Activated naive CD8-positive, alpha-beta T cell treated with anti-CD3 and anti-CD28 coated beads, Interleukin-2, amount 10 ng/mL, durations not matched to agents 7 days and 5 days (primary cell): ENCODE measurements around the gene CTNND2. TPM values are rescaled to one million over a fixed set of nuclear protein-coding genes. Genes with fewer than 3 reads are reported as not detected.
"Not testable (repeated sequence)": the region's sequence is repeated elsewhere in the genome, so short reads cannot be mapped to it uniquely, and the experiment has no call there.

Source experiments
- ATAC-seq: fragments of 150-1000 bp; cut with Tn5 transposase; one replicate; pipeline ENCODE4 v1.10.0; 2021; ENCODE audit warnings: low read depth, moderate library complexity
- POLR2A ChIA-PET: fragments of 350-600 bp; sonication (Branson Sonifier 250); formaldehyde crosslinking; loops from one replicate; lab custom pipeline; 2021; ENCODE audit warnings: antibody characterized with exemption; lab: Charles Lee
- DNase-seq: peaks from one replicate; pipeline ENCODE4 v3.0.0; 2021
- H3K27ac Mint-ChIP-seq: one replicate; pipeline ENCODE4 v1.8.0; 2022; ENCODE audit warnings: mild to moderate bottlenecking, mixed read lengths
- H3K27me3 Mint-ChIP-seq: one replicate; pipeline ENCODE4 v1.8.0; 2022; ENCODE audit warnings: mild to moderate bottlenecking, moderate library complexity, mixed read lengths
- H3K36me3 Mint-ChIP-seq: one replicate; pipeline ENCODE4 v1.8.0; 2021; ENCODE audit warnings: mild to moderate bottlenecking, mixed read lengths
- H3K4me1 Mint-ChIP-seq: one replicate; pipeline ENCODE4 v1.8.0; 2021; ENCODE audit warnings: mixed read lengths
- H3K4me3 Mint-ChIP-seq: one replicate; pipeline ENCODE4 v1.8.0; 2022; ENCODE audit warnings: mild to moderate bottlenecking, moderate library complexity, mixed read lengths
- H3K9me3 Mint-ChIP-seq: one replicate; pipeline ENCODE4 v1.8.0; 2021; ENCODE audit warnings: mixed read lengths
- total RNA-seq, 2 experiments: library from RNA; stranded (reverse); gene quantifications; one replicate each; pipeline ENCODE4 v1.2.3, GENCODE V29; 2021

Gene CTNND2
- total RNA-seq, 2 experiments from 2014 or later: not detected

DNA sequence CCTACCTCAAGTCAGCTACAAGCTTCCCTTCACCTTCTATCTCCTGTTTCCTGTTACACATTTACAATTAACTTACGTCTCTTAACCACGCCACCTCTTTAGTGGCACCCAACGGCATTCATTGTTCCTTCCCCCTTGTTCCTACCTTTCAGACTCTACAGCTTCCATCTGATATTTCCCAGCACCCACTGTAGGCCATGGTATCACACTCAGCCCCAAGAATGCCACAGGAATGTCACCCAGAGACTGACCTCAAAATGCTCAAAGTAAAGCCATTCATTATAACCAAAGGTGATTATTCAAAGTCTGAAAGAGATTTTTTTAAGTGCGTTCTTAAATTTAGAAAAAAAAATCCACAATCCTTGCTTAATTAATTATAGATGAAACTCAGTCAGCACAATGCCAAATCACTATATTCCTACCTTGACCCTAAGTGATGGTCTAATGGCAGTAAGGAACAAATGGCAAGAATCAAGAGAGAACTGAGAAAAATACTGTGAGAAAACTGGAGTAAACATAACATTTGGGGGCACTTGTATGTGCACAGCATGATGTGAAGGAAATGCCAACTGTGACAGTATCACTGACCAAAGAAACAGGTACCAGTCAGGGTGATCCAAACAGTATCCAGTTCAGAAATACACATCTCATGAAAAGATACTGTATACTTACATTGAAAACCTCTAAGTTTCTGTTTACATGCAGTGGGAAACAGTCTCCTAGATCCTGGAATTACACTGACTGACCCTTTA, 52.1 kb downstream of the CTNND2 start:
- DNase-seq (no peak), ATAC-seq (no peak)
- POLR2A ChIA-PET: no interaction called here
- no peak overlapping the region for H3K4me3 Mint-ChIP-seq
- peaks cover 3% of the 10 kb centered on the region for H3K9me3 Mint-ChIP-seq
- H3K27ac Mint-ChIP-seq: no peak overlapping the region
- no peaks in the 10 kb centered on the region for H3K36me3 Mint-ChIP-seq
- H3K27me3 Mint-ChIP-seq: no peaks in the 10 kb centered on the region
- no peaks in the 10 kb centered on the region for H3K4me1 Mint-ChIP-seq

DNA sequence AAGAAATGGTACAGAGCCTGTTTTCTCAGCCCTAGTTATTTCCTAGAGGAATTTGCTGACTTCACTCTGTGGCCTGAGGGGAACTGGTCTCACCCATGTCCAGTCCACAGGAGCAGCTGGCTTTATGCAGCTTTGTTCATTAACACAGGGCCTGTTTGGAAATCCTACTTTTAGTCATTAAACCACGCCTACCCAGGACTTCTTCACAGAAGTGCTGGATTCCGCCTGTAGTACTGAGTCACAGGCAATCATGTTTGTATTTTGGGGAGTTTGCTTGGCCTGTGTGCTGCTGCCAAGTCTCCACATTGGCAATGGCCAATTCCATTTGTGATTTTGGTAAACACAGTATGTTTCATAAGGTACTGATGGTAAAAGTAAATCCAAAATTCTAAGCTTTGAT, 52.8 kb downstream of the CTNND2 start:
- no peak overlapping the region for H3K4me3 Mint-ChIP-seq
- H3K9me3 Mint-ChIP-seq: peaks cover 3% of the 10 kb centered on the region
- POLR2A ChIA-PET: no interaction called here
- no peak for DNase-seq
- ATAC-seq: no peak
- no peaks in the 10 kb centered on the region for H3K4me1 Mint-ChIP-seq
- H3K36me3 Mint-ChIP-seq: no peaks in the 10 kb centered on the region
- no peak overlapping the region for H3K27ac Mint-ChIP-seq
- no peaks in the 10 kb centered on the region for H3K27me3 Mint-ChIP-seq

DNA sequence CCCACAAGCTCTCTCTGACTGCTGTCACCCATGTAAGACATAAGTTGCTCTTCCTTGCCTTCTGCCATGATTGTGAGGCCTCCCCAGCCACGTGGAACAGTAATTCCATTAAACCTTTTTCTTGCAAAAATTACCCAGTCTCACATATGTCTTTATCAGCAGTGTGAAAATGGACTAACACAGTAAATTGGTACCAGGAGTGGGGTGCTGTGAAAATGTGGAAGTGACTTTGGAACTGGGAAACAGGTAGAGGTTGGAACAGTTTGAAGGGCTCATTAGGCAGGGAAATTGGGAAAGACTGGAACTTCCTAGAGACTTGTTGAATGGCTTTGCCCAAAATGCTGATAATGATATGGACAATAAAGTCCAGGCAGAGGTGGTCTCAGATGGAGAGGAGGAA, 75.7 kb downstream of the CTNND2 start:
- H3K9me3 Mint-ChIP-seq: peaks cover 13% of the 10 kb centered on the region
- H3K27ac Mint-ChIP-seq, H3K4me1 Mint-ChIP-seq, H3K36me3 Mint-ChIP-seq, POLR2A ChIA-PET, H3K4me3 Mint-ChIP-seq, DNase-seq, ATAC-seq, H3K27me3 Mint-ChIP-seq: not testable (repeated sequence)

DNA sequence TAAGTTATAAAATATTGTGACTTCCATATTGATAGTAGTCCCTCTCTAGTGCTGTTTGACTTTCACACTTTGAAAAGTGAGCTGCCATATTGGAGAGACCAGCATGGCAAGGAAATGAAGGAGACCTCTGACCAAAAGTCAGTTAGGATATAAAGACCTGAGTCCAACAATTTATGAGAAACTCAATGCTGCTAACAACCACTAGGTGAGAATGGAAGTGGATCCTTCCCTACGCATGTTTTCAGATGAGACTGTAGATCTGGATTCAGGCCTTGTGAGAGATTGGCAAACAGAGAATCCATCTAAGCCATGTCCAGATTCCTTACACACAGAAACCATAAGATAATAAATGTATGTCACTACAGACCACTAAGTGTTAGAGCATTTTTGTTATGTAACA, 81.6 kb downstream of the CTNND2 start:
- ATAC-seq (no peak), DNase-seq (no peak)
- Mint-ChIP-seq H3K27ac (no peak overlapping the region), H3K36me3 (no peaks in the 10 kb centered on the region), H3K4me3 (no peak overlapping the region), H3K9me3 (peaks cover 2% of the 10 kb centered on the region), H3K4me1 (no peaks in the 10 kb centered on the region), H3K27me3 (no peaks in the 10 kb centered on the region)
- POLR2A ChIA-PET: no interaction called here

DNA sequence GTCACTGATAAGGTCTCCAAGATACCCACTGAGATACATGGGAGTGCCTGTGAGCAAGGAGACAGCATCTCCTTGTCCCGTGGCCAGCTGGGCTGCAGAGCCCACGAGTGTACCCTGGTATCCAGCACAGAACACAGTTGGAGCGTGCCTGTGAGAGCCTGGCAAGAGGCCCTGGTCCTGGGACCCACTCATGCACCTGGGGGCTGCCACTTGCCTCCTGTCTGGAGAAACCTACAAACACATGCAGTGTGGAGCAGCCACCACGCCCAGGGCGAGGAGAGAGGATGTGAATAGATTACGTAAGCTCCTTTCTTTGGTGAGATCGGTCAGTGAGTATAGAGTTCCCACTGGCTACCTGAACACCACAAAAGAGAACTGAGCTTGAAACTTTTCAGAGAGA, 88.3 kb downstream of the CTNND2 start:
- Mint-ChIP-seq H3K27ac (no peak overlapping the region), H3K36me3 (no peaks in the 10 kb centered on the region), H3K27me3 (no peaks in the 10 kb centered on the region), H3K9me3 (no peaks in the 10 kb centered on the region), H3K4me1 (no peaks in the 10 kb centered on the region), H3K4me3 (no peak overlapping the region)
- no peak for DNase-seq
- POLR2A ChIA-PET: no interaction called here
- no peak for ATAC-seq

DNA sequence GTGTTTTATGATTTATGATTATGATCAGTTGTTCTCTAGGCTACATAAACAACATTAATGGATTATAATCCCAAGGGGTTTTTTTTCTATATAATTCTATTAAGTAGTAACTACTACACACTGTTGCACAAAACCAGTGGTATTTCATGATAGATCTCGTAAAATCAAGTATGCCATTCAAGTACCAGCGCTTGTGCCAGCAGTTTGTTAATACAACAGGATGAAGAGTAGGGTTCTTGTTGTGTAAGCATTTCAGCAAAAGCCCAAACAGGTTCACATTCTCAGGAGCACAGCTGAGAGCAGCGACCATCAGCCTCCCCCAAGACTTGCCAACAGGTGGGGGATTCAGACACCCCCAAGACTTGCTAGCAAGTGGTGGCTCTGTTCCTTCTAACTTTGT, 88.8 kb downstream of the CTNND2 start:
- POLR2A ChIA-PET: no interaction called here
- no peak overlapping the region for H3K27ac Mint-ChIP-seq
- ATAC-seq: no peak

DNA sequence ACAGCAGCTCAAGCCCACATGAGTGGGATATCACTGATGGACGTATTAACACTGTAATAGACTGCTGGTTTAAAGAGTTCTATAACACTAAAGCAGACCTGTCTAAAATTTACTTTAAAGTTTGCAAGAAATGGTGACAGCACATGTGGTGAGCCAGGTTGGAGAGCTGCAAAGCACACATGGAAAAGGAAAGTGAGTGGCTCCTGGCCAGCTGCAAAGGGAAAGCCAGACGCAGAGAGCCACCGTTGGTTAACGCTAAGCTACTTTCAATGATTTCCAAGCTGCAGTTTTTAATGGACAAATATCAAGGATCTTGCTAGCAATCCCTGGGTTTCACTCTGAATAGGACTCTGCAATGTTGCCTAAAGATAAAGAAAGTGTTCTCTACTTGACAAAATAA, 89.9 kb downstream of the CTNND2 start:
- no peak for DNase-seq
- Mint-ChIP-seq H3K27me3 (no peaks in the 10 kb centered on the region), H3K36me3 (no peaks in the 10 kb centered on the region), H3K9me3 (no peaks in the 10 kb centered on the region), H3K27ac (no peak overlapping the region), H3K4me3 (no peak overlapping the region), H3K4me1 (no peaks in the 10 kb centered on the region)
- no peak for ATAC-seq
- POLR2A ChIA-PET: no interaction called here

More for the DNA sequence above, 88.8 kb downstream of the CTNND2 start:
- no peaks in the 10 kb centered on the region for H3K4me1 Mint-ChIP-seq
- no peaks in the 10 kb centered on the region for H3K9me3 Mint-ChIP-seq
- DNase-seq: no peak
- H3K36me3 Mint-ChIP-seq: no peaks in the 10 kb centered on the region
- H3K27me3 Mint-ChIP-seq: no peaks in the 10 kb centered on the region
- H3K4me3 Mint-ChIP-seq: no peak overlapping the region

DNA sequence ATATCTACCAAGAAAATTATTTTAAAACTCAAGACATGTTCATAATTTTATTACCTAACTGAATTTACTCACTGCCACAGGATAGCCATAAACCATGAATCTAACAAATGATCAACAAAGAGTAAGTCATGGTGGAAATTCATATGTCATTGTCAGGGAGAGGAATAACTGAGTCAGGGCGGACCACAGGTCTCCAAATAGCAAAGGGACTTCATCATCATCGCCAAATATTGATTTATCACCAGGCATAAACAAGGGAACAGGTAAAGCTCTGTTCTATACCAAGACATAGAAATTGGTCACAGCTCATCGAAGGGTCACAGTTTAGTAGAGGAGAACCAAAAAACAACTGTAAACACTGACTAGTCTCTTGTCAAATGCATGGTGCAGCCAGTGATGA, 94.8 kb downstream of the CTNND2 start:
- no peaks in the 10 kb centered on the region for H3K36me3 Mint-ChIP-seq
- no peak overlapping the region for H3K4me3 Mint-ChIP-seq
- ATAC-seq (no peak), DNase-seq (no peak)
- no peaks in the 10 kb centered on the region for H3K4me1 Mint-ChIP-seq
- POLR2A ChIA-PET: no interaction called here
- H3K27ac Mint-ChIP-seq: no peak overlapping the region
- no peaks in the 10 kb centered on the region for H3K9me3 Mint-ChIP-seq
- H3K27me3 Mint-ChIP-seq: no peaks in the 10 kb centered on the region

DNA sequence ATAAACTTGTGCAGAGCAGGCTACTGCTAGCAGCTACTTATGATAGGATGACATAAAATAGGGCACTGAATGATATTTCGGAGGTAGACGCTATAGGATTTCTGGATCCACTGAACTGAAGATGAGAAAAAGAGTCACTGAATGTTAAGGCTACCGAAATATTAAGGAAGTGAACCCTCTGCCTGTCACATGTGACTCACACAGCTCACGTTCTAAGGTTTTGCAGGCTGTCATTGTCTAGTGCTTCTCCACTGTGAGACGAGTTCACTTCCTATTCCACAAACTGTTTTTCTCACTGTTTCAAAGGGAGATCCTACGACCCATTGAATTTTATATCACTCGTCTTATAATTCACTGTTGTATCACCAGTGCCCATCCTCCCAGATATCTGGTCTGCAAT, 100.8 kb downstream of the CTNND2 start:
- H3K27ac Mint-ChIP-seq: no peak overlapping the region
- H3K9me3 Mint-ChIP-seq: no peaks in the 10 kb centered on the region
- DNase-seq (no peak), ATAC-seq (no peak)
- POLR2A ChIA-PET: no interaction called here
- no peaks in the 10 kb centered on the region for H3K27me3 Mint-ChIP-seq
- H3K4me3 Mint-ChIP-seq: no peak overlapping the region
- no peaks in the 10 kb centered on the region for H3K4me1 Mint-ChIP-seq
- H3K36me3 Mint-ChIP-seq: no peaks in the 10 kb centered on the region

DNA sequence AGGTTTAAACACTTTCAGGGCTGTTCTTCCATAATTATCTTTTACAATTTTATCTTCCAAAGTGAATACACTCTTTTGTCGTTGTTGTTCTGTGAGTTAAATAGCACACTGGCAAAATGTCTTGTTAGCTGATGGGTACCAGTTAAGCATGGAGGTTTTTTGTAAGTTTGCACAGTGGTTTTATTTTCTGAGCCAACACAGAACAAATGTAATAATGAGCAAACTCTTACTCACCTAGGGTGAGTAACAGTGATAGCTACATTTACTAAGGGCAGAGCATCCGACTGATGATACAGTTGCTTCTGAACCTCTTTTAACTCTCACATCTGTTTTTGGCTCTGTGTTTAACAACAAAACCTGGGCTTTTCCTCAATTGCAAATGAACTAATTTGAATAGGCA, 103.2 kb downstream of the CTNND2 start:
- Mint-ChIP-seq H3K9me3 (no peaks in the 10 kb centered on the region), H3K4me3 (no peak overlapping the region), H3K27ac (no peak overlapping the region), H3K36me3 (no peaks in the 10 kb centered on the region), H3K4me1 (no peaks in the 10 kb centered on the region), H3K27me3 (no peaks in the 10 kb centered on the region)
- ATAC-seq (no peak), DNase-seq (no peak)
- POLR2A ChIA-PET: no interaction called here

DNA sequence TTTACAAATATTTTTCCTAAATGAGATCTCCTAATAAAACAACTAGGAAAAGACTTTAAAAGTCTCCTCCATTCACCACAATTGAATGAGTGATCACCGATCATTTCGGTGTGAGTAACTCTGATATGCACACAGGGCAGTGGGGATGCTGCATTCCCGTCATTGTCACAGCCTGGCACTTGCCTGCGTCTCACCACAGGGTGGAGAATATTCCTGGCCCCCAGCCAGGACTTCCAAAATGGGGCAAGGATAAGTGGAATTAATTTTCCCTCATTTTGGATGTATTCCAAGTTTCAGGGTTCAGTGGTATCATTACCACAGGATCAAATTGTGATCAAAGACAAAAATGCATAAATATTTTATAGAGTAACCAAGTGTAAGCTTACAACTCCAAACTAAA, 107.1 kb downstream of the CTNND2 start:
- no peaks in the 10 kb centered on the region for H3K36me3 Mint-ChIP-seq
- POLR2A ChIA-PET: no interaction called here
- H3K27me3 Mint-ChIP-seq: no peaks in the 10 kb centered on the region
- no peak overlapping the region for H3K4me3 Mint-ChIP-seq
- DNase-seq (no peak), ATAC-seq (no peak)
- peaks cover 2% of the 10 kb centered on the region for H3K9me3 Mint-ChIP-seq
- no peaks in the 10 kb centered on the region for H3K4me1 Mint-ChIP-seq
- H3K27ac Mint-ChIP-seq: no peak overlapping the region

DNA sequence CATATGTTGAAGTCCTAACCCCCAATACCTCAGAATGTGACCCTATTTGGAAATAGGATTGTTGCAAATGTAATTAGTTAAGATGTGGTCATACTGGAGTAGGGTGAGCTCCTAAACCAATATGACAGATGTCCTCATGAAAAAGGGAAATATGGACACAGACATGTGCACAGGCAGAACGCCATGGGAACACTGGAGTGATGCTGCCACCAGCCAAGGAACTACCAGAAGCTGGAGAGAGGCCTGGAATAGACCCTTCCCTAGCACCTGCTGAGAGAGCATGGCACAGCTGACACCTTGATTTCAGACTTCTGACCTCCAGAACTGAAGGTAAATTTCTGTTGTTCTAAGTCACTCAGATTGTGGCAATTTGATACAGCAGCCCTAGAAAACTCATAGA, 110.8 kb downstream of the CTNND2 start:
- no peaks in the 10 kb centered on the region for H3K27me3 Mint-ChIP-seq
- H3K4me1 Mint-ChIP-seq: no peaks in the 10 kb centered on the region
- POLR2A ChIA-PET: no interaction called here
- no peaks in the 10 kb centered on the region for H3K36me3 Mint-ChIP-seq
- ATAC-seq (no peak), DNase-seq (no peak)
- peaks cover 3% of the 10 kb centered on the region for H3K9me3 Mint-ChIP-seq
- no peak overlapping the region for H3K27ac Mint-ChIP-seq
- H3K4me3 Mint-ChIP-seq: no peak overlapping the region

DNA sequence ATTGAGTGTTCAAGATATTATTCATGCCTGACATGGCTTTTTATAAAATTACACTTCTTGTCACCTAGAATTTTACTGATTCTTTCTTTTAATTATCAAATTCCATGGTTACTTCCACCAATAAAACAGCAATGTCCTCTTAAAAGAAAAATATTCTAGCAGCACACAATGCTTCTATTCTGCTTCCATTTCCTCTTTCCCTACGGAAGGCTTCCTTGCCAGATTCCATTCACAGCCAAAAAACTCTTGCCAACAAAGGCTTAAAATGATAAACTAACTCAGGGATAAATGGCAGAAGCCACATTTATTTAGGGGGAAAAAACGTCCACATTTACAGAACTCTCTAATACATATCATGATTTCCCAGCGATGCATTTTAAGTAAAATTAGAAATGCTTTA, 111.6 kb downstream of the CTNND2 start:
- DNase-seq: no peak
- Mint-ChIP-seq H3K9me3 (peaks cover 3% of the 10 kb centered on the region), H3K4me1 (no peaks in the 10 kb centered on the region), H3K27me3 (no peaks in the 10 kb centered on the region), H3K27ac (no peak overlapping the region), H3K4me3 (no peak overlapping the region), H3K36me3 (no peaks in the 10 kb centered on the region)
- no peak for ATAC-seq
- POLR2A ChIA-PET: no interaction called here

DNA sequence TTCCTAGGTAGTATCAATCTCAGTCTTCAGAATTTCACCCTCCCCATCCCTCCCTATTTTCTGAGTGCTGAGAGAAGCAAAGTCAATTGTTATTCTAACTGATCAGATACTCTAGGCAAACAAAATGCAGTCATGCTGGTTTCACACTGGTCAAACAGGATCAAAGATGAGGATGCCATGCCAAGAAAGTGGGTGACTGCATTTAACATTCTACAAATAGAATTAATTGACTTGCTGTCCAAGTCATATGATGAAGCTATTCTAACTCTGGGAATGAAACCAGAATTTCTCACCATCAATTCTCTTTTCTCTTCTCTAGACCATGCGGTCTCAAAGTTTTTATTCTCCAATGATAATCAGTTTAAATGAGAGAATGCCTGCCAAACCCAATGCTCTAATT, 112.5 kb downstream of the CTNND2 start:
- DNase-seq (no peak), ATAC-seq (no peak)
- POLR2A ChIA-PET: no interaction called here
- peaks cover 3% of the 10 kb centered on the region for H3K9me3 Mint-ChIP-seq
- no peak overlapping the region for H3K27ac Mint-ChIP-seq
- H3K4me1 Mint-ChIP-seq: no peaks in the 10 kb centered on the region
- no peaks in the 10 kb centered on the region for H3K36me3 Mint-ChIP-seq
- no peaks in the 10 kb centered on the region for H3K27me3 Mint-ChIP-seq
- no peak overlapping the region for H3K4me3 Mint-ChIP-seq

DNA sequence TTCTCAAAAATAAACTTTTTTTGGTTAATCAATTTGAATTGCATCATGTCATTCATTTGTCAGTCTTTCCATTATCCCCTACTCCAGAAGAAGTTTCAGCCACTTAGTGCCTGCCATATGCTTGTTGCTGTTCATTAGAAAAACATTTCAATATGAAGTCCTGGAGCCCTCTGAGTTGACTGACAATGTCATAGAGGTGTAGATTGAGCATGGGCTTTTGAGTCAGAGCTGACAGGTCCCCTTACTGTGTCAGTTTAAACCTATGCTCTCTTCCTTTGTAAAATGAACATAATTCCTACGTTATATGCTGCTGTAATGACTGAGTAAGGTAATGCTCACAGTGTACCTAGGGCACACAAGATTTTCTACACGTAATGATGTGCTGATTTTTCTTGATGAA, 114.0 kb downstream of the CTNND2 start:
- DNase-seq (no peak), ATAC-seq (no peak)
- H3K9me3 Mint-ChIP-seq: peaks cover 3% of the 10 kb centered on the region
- H3K27me3 Mint-ChIP-seq: no peaks in the 10 kb centered on the region
- no peak overlapping the region for H3K27ac Mint-ChIP-seq
- POLR2A ChIA-PET: no interaction called here
- H3K4me3 Mint-ChIP-seq: no peak overlapping the region
- no peaks in the 10 kb centered on the region for H3K36me3 Mint-ChIP-seq
- no peaks in the 10 kb centered on the region for H3K4me1 Mint-ChIP-seq
